Measurements from ENCODE around the gene HCRTR1.

Gene HCRTR1

GRCh38 chr1:31647106-31647505 is 29.6 kb downstream of the HCRTR1 start:
- Histone ChIP-seq H3K4me3 (no peak overlapping the region), H3K27ac (peak overlapping the region; percentile 11 to 99)
- no peak for TF ChIP-seq CTCF (IDR thresholded peaks at IDR 0.05)
- peak; percentile 87 for DNase-seq (ENCODE audit: low spot score)

- no peak for DNase-seq (ENCODE audit: low spot score)
- TF ChIP-seq CTCF (IDR thresholded peaks at IDR 0.05): no peak
- H3K27ac ChIP-seq: peak overlapping the region in 1 of 2 donors; percentile 99
- H3K4me3 ChIP-seq: no peak overlapping the region
These were observed 30.7 kb downstream of the HCRTR1 start for GRCh38 chr1:31648190-31648589.

GRCh38 chr1:31648641-31649357 is 31.3 kb downstream of the HCRTR1 start:
- TF ChIP-seq CTCF (IDR thresholded peaks at IDR 0.05): no peak
- no peak overlapping the region for H3K4me3 ChIP-seq
- DNase-seq (ENCODE audit: low spot score): no peak
- peak overlapping the region in 1 of 2 donors; percentile 99 for H3K27ac ChIP-seq

- no peak for TF ChIP-seq CTCF (IDR thresholded peaks at IDR 0.05)
- DNase-seq (ENCODE audit: low spot score): no peak
- peak overlapping the region in 1 of 2 donors; percentile 59 for H3K27ac ChIP-seq
- H3K4me3 ChIP-seq: no peak overlapping the region
These were observed 32.9 kb downstream of the HCRTR1 start for GRCh38 chr1:31650161-31651088.

- Histone ChIP-seq H3K4me3 (no peak overlapping the region), H3K27ac (peak overlapping the region in 1 of 2 donors; percentile 59)
- DNase-seq (ENCODE audit: low spot score): no peak
- TF ChIP-seq CTCF (IDR thresholded peaks at IDR 0.05): no peak
These were observed 33.6 kb downstream of the HCRTR1 start for GRCh38 chr1:31651089-31651420.

- Histone ChIP-seq H3K4me3 (no peak overlapping the region), H3K27ac (peak overlapping the region in 1 of 2 donors; percentile 59)
- DNase-seq (ENCODE audit: low spot score): no peak
- TF ChIP-seq CTCF (IDR thresholded peaks at IDR 0.05): no peak
These were observed 34.3 kb downstream of the HCRTR1 start for GRCh38 chr1:31651766-31652165.

All from coronary artery (tissue), 2 donors.